GM21529 (cell line): ENCODE measurements around the gene RETREG1.
"Not testable (repeated sequence)": the region's sequence is repeated elsewhere in the genome, so short reads cannot be mapped to it uniquely, and the experiment has no call there.

Experiments used
- ATAC-seq: cut with Tn5 transposase; IDR thresholded peaks from one replicate; pipeline ENCODE4 v1.9.1; 2021; ENCODE audit not compliant: unreplicated experiment

Gene RETREG1

GRCh38 chr5:16617274-16617968, 624 bp upstream of the RETREG1 start:
- ATAC-seq: peak; percentile 15

- ATAC-seq: peak; percentile 11
Observed at GRCh38 chr5:16615741-16616535, 859 bp downstream of the RETREG1 start.

GRCh38 chr5:16612007-16612406, 4.8 kb downstream of the RETREG1 start:
- no peak for ATAC-seq

- ATAC-seq: not testable (repeated sequence)
Observed at GRCh38 chr5:16610896-16611295, 5.9 kb downstream of the RETREG1 start.

- no peak for ATAC-seq
Observed at GRCh38 chr5:16609412-16609811, 7.4 kb downstream of the RETREG1 start.

- no peak for ATAC-seq
Observed at GRCh38 chr5:16606628-16607027, 10.2 kb downstream of the RETREG1 start.

GRCh38 chr5:16603701-16604100, 13.1 kb downstream of the RETREG1 start:
- no peak for ATAC-seq

GRCh38 chr5:16603295-16603694, 13.5 kb downstream of the RETREG1 start:
- no peak for ATAC-seq

GRCh38 chr5:16602182-16602581, 14.6 kb downstream of the RETREG1 start:
- no peak for ATAC-seq

- ATAC-seq: no peak
Observed at GRCh38 chr5:16600946-16601345, 15.9 kb downstream of the RETREG1 start.

GRCh38 chr5:16600397-16600796, 16.4 kb downstream of the RETREG1 start:
- ATAC-seq: no peak

GRCh38 chr5:16597946-16598694, 18.7 kb downstream of the RETREG1 start:
- ATAC-seq: no peak

- no peak for ATAC-seq
Observed at GRCh38 chr5:16596581-16596940, 20.2 kb downstream of the RETREG1 start.

GRCh38 chr5:16595881-16596580, 20.8 kb downstream of the RETREG1 start:
- no peak for ATAC-seq

GRCh38 chr5:16593628-16594027, 23.2 kb downstream of the RETREG1 start:
- no peak for ATAC-seq

- ATAC-seq: no peak
Observed at GRCh38 chr5:16593013-16593412, 23.8 kb downstream of the RETREG1 start.

GRCh38 chr5:16592255-16592654, 24.5 kb downstream of the RETREG1 start:
- ATAC-seq: no peak

- ATAC-seq: no peak
Observed at GRCh38 chr5:16590685-16591084, 26.1 kb downstream of the RETREG1 start.

- no peak for ATAC-seq
Observed at GRCh38 chr5:16589658-16590057, 27.1 kb downstream of the RETREG1 start.

GRCh38 chr5:16588434-16589214, 28.2 kb downstream of the RETREG1 start:
- no peak for ATAC-seq
